ENCODE data around the gene SMYD3.

SMYD3 gene

GRCh38 chr1:246258250-246258649 lies 248.8 kb downstream of the SMYD3 start:
- no peak for DNase-seq (ENCODE audit: insufficient read length, low spot score)
- no peak for TF ChIP-seq CTCF (IDR thresholded peaks at IDR 0.05; ENCODE audit: insufficient read depth, missing control alignments)
- no peak for FAIRE-seq

GRCh38 chr1:246255773-246256172 lies 251.3 kb downstream of the SMYD3 start:
- TF ChIP-seq CTCF (IDR thresholded peaks at IDR 0.05; ENCODE audit: insufficient read depth, missing control alignments), result no peak
- FAIRE-seq, result no peak

GRCh38 chr1:246254854-246255253 lies 252.2 kb downstream of the SMYD3 start:
- peak; percentile 63 for FAIRE-seq
- no peak for TF ChIP-seq CTCF (IDR thresholded peaks at IDR 0.05; ENCODE audit: insufficient read depth, missing control alignments)
- DNase-seq (ENCODE audit: insufficient read length, low spot score), result no peak

More at GRCh38 chr1:246255773-246256172, 251.3 kb downstream of the SMYD3 start:
- DNase-seq (ENCODE audit: insufficient read length, low spot score), result no peak

DNA sequence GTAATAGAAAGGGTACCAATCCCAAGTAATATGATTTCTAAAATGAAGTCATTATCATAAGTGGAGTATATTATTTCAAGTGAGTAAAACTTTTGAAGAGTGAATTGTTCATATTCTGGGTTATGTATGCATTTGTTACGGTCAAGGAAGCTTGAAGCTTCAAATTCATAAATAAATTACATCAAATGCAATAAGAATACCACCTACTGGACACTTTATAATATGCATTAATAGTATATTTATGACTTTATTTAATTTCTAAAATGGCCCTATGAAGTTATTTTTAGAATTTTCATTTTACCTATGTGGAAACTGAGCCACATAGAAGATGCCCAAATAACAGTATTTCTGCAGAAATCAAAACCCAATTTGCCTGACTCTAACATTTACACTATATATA lies 260.6 kb downstream of the SMYD3 start:
- TF ChIP-seq CTCF (IDR thresholded peaks at IDR 0.05; ENCODE audit: insufficient read depth, missing control alignments), result peak; percentile 1
- FAIRE-seq (peak; percentile 51), DNase-seq (ENCODE audit: insufficient read length, low spot score) (no peak)

DNA sequence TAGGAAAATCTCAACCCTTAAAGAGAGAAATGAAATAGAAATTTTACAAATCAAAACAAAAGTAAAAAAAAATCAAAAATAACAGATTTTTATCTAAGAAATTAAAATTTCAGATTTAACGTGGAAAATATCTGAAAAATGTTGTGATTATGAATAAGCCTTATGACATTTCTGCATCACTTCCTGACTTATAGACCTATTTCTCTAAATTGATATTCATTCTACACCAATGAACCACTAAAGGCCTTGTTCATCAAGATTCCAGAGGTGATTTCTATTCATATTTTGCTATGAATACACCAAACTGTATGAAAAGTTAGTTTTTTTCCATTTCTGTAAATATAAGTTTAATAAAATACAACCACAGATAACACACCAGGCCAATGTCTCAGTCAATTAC lies 261.5 kb downstream of the SMYD3 start:
- FAIRE-seq (peak; percentile 69), DNase-seq (ENCODE audit: insufficient read length, low spot score) (no peak)
- no peak for TF ChIP-seq CTCF (IDR thresholded peaks at IDR 0.05; ENCODE audit: insufficient read depth, missing control alignments)

DNA sequence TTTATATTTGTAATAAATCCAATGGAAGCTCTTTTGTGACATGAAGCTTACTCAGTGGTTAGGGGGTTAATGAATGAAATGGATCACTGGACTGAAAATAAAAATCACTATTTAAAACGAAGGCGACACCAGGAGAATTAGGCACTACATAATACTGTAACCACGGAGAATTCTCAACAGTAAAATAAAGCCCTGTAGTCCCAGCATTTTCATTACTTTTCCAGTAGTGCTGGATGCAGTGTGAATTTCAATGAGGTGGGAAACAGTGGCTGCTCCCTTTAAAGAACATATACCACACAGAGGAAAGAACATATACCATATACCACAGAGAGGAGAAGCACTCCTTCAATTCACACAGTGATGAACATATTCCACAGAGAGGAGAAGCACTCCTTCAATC lies 275.0 kb downstream of the SMYD3 start:
- DNase-seq (ENCODE audit: insufficient read length, low spot score) (no peak), FAIRE-seq (no peak)
- TF ChIP-seq CTCF (IDR thresholded peaks at IDR 0.05; ENCODE audit: insufficient read depth, missing control alignments), result no peak

DNA sequence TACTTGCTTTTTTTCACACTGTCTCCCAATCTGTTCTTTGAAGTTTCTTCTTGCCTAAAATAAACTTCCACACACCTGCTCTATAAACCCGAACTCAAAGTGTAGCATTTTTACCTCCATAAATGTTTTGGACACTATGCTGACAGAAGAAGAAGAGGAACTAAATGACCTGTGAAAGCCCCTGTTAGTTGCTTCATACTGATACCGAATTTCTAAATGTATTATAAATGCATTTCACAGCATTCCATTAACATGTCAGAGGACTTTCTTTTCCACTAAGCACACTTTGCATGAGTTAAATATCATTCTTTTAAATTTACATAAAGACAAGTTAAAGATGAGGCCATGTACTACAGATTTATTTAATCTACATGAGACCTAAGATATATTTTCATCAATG lies 281.0 kb downstream of the SMYD3 start:
- DNase-seq (ENCODE audit: insufficient read length, low spot score), result no peak
- no peak for FAIRE-seq
- TF ChIP-seq CTCF (IDR thresholded peaks at IDR 0.05; ENCODE audit: insufficient read depth, missing control alignments), result no peak
